H1 (cell line): ENCODE measurements around the gene RETREG3. TPM values are rescaled to one million over a fixed set of nuclear protein-coding genes. Genes with fewer than 3 reads are reported as not detected.

Experiments
- CTCF ChIA-PET: fragments of 300-600 bp; sonication (Branson Sonifier 250); formaldehyde crosslinking; loops from one replicate; lab custom pipeline; 2021; ENCODE audit not compliant: partially characterized antibody; lab: Charles Lee
- POLR2A ChIA-PET: fragments of 300-600 bp; sonication (Branson Sonifier 250); formaldehyde crosslinking; loops from one replicate; lab custom pipeline; 2021; ENCODE audit warnings: inconsistent platforms; ENCODE audit not compliant: partially characterized antibody; lab: Charles Lee
- DNase-seq, 2 experiments: peaks; one replicate each; pipeline versions ENCODE4 v3.0.0 to v3.0.0-alpha.2; 2010 to 2022; ENCODE audit warnings: low spot score in 2 of 2, low read depth in 1 of 2, mixed read lengths in 1 of 2
- FAIRE-seq: peaks from 2 replicates; lab custom pipeline; 2011; peaks lifted over from hg19 to GRCh38; lab: Jason Lieb, UNC
- H2AFZ ChIP-seq: 2 replicates; pipeline ENCODE4 v1.8.1; 2012; ENCODE audit warnings: low read length, inconsistent platforms
- H2AK5ac ChIP-seq: 2 replicates; pipeline ENCODE4 v1.6.1; 2013; ENCODE audit warnings: low read depth, low read length
- H2BK120ac ChIP-seq: replicated peaks from 2 replicates; pipeline ENCODE3; 2013; ENCODE audit warnings: low read depth, low read length, inconsistent platforms
- H2BK12ac ChIP-seq: 2 replicates; pipeline ENCODE4 v1.6.1; 2013; ENCODE audit warnings: low read depth, low read length
- H2BK15ac ChIP-seq: 2 replicates; pipeline ENCODE4 v1.6.1; 2013; ENCODE audit warnings: low read length
- H2BK20ac ChIP-seq: 2 replicates; pipeline ENCODE4 v1.6.1; 2013; ENCODE audit warnings: low read length
- H2BK5ac ChIP-seq: 2 replicates; pipeline ENCODE4 v1.6.1; 2013; ENCODE audit warnings: low read depth, low read length
- H3K14ac ChIP-seq: 2 replicates; pipeline ENCODE4 v1.6.1; 2013; ENCODE audit warnings: inconsistent platforms; ENCODE audit not compliant: insufficient read length
- H3K18ac ChIP-seq: 2 replicates; pipeline ENCODE4 v1.6.1; 2013; ENCODE audit warnings: low read length; ENCODE audit errors: extremely low read depth
- H3K23ac ChIP-seq: 2 replicates; pipeline ENCODE4 v1.6.1; 2013; ENCODE audit warnings: inconsistent platforms; ENCODE audit not compliant: insufficient read length
- H3K23me2 ChIP-seq: 2 replicates; pipeline ENCODE4 v1.6.1; 2013; ENCODE audit warnings: low read depth, low read length
- H3K27ac ChIP-seq: 2 replicates; pipeline ENCODE4 v1.6.1; 2011; ENCODE audit warnings: low read depth, low read length, inconsistent platforms
- H3K27me3 ChIP-seq, 4 experiments: replicated peaks in 1 of 4; 1 replicate in 1 of 4; 2 replicates in 3 of 4; pipeline versions ENCODE4 v1.6.1 to v1.8.1; 2011 to 2013; ENCODE audit warnings: low read length in 3 of 4, mild to moderate bottlenecking in 3 of 4, inconsistent platforms in 2 of 4, mixed read lengths in 2 of 4, moderate library complexity in 1 of 4; ENCODE audit not compliant: control insufficient read depth in 3 of 4, insufficient read depth in 3 of 4; ENCODE audit errors: extremely low read depth in 1 of 4
- H3K36me3 ChIP-seq, 4 experiments: 2 replicates each; pipeline versions ENCODE4 v1.6.1 to v1.8.1; 2011 to 2013; ENCODE audit warnings: mild to moderate bottlenecking in 4 of 4, low read length in 3 of 4, moderate library complexity in 2 of 4, control low read depth in 1 of 4, inconsistent platforms in 1 of 4; ENCODE audit not compliant: insufficient read depth in 4 of 4, control insufficient read depth in 2 of 4
- H3K4ac ChIP-seq: replicated peaks from 2 replicates; pipeline ENCODE3; 2013; ENCODE audit warnings: low read length, low read depth, mixed read lengths, inconsistent platforms; ENCODE audit not compliant: insufficient read length
- H3K4me1 ChIP-seq, 4 experiments: replicated peaks in 1 of 4; 1 replicate in 1 of 4; 2 replicates in 3 of 4; pipeline versions ENCODE4 v1.6.1 to v1.8.1; 2011 to 2013; ENCODE audit warnings: low read length in 3 of 4, inconsistent platforms in 2 of 4, mixed read lengths in 1 of 4; ENCODE audit not compliant: insufficient read depth in 4 of 4, control insufficient read depth in 3 of 4
- H3K4me2 ChIP-seq, 2 experiments: 2 replicates each; pipeline versions ENCODE4 v1.6.1 to v1.8.1; 2011 to 2013; ENCODE audit warnings: low read depth in 2 of 2, low read length in 2 of 2, control low read depth in 1 of 2, inconsistent platforms in 1 of 2, mild to moderate bottlenecking in 1 of 2; ENCODE audit not compliant: insufficient read depth in 1 of 2
- H3K4me3 ChIP-seq, 4 experiments: fragments of 200-600, 300-600 bp in 1 of 4; sonication (generic), shearing (Covaris generic), sonication (Bioruptor Twin) in 1 of 4; 2 replicates each; pipeline versions ENCODE4 v1.5.1 to v1.8.1; 2011 to 2016; ENCODE audit warnings: low read length in 4 of 4, low read depth in 3 of 4, control low read depth in 2 of 4, inconsistent platforms in 2 of 4, mild to moderate bottlenecking in 2 of 4, mixed read lengths in 1 of 4, moderate library complexity in 1 of 4; ENCODE audit not compliant: insufficient read depth in 2 of 4; ENCODE audit errors: extremely low read depth in 1 of 4
- H3K56ac ChIP-seq: replicated peaks from 2 replicates; pipeline ENCODE3; 2013; ENCODE audit warnings: low read depth, mild to moderate bottlenecking, mixed read lengths, low read length, inconsistent platforms; ENCODE audit not compliant: insufficient read length
- H3K79me1 ChIP-seq: 2 replicates; pipeline ENCODE4 v1.6.1; 2013; ENCODE audit warnings: low read depth, low read length, control low read depth
- H3K79me2 ChIP-seq, 2 experiments: 2 replicates each; pipeline versions ENCODE4 v1.6.1 to v1.8.1; 2012 to 2013; ENCODE audit warnings: low read length in 2 of 2, mild to moderate bottlenecking in 2 of 2, inconsistent platforms in 1 of 2; ENCODE audit not compliant: insufficient read depth in 2 of 2, control insufficient read depth in 1 of 2
- H3K9ac ChIP-seq, 4 experiments: replicated peaks in 1 of 4; 1 replicate in 1 of 4; 2 replicates in 3 of 4; pipeline versions ENCODE4 v1.6.1 to v1.8.1; 2011 to 2013; ENCODE audit warnings: low read depth in 3 of 4, low read length in 3 of 4, control low read depth in 2 of 4, mild to moderate bottlenecking in 2 of 4, moderate library complexity in 2 of 4, inconsistent platforms in 1 of 4; ENCODE audit errors: extremely low read depth in 1 of 4
- H3K9me3 ChIP-seq, 2 experiments: 2 replicates each; pipeline versions ENCODE4 v1.6.1 to v1.8.1; 2012 to 2013; ENCODE audit warnings: mild to moderate bottlenecking in 2 of 2, moderate library complexity in 2 of 2, control low read depth in 1 of 2, inconsistent platforms in 1 of 2, low read depth in 1 of 2, low read length in 1 of 2, mixed read lengths in 1 of 2; ENCODE audit not compliant: insufficient read depth in 2 of 2
- H4K20me1 ChIP-seq, 2 experiments: replicated peaks in 1 of 2; 2 replicates each; pipeline versions ENCODE3 to v1.8.1; 2011 to 2013; ENCODE audit warnings: inconsistent platforms in 2 of 2, low read length in 2 of 2, mild to moderate bottlenecking in 1 of 2; ENCODE audit not compliant: insufficient read depth in 2 of 2, control insufficient read depth in 1 of 2
- H4K5ac ChIP-seq: 2 replicates; pipeline ENCODE4 v1.6.1; 2013; ENCODE audit warnings: low read length, low read depth, mixed read lengths, inconsistent platforms; ENCODE audit not compliant: insufficient read length
- H4K8ac ChIP-seq: 2 replicates; pipeline ENCODE4 v1.8.0; 2013; ENCODE audit warnings: mild to moderate bottlenecking, moderate library complexity, low read length, inconsistent platforms; ENCODE audit not compliant: insufficient read depth; ENCODE audit errors: extremely low read depth
- H4K91ac ChIP-seq: replicated peaks from 2 replicates; pipeline ENCODE3; 2013; ENCODE audit warnings: low read length, mixed read lengths, inconsistent platforms; ENCODE audit not compliant: insufficient read length
- CEBPB ChIP-seq: IDR thresholded peaks from 2 replicates; pipeline ENCODE4 v1.6.1; 2012; ENCODE audit warnings: low read depth, low read length
- CREB1 ChIP-seq: IDR thresholded peaks from 2 replicates; pipeline ENCODE4 v1.6.1; 2012; ENCODE audit warnings: inconsistent platforms
- HDAC2 ChIP-seq, 2 experiments: fragments of 300-600 bp in 1 of 2; sonication (generic) in 1 of 2; IDR thresholded peaks; 2 replicates each; pipeline ENCODE4 v1.6.1; 2011 to 2012; ENCODE audit warnings: low read depth in 2 of 2, low read length in 2 of 2, mild to moderate bottlenecking in 2 of 2, moderate library complexity in 2 of 2, borderline replicate concordance in 1 of 2, inconsistent platforms in 1 of 2
- KDM5A ChIP-seq: fragments of 200-600 bp; IDR thresholded peaks from 2 replicates; pipeline ENCODE4 v1.7.1; 2012; ENCODE audit warnings: mild to moderate bottlenecking, low read length, inconsistent platforms, mixed read lengths
- MAFK ChIP-seq: IDR thresholded peaks from 2 replicates; pipeline ENCODE4 v1.6.1; 2012; ENCODE audit warnings: low read depth, mild to moderate bottlenecking, improper control_type of control experiment, low read length
- NRF1 ChIP-seq: IDR thresholded peaks from 2 replicates; pipeline ENCODE4 v1.6.1; 2011; ENCODE audit warnings: mild to moderate bottlenecking, low read depth, low read length, improper control_type of control experiment
- RBBP5 ChIP-seq: IDR thresholded peaks from 2 replicates; pipeline ENCODE4 v1.7.1; 2012; ENCODE audit warnings: low read depth, mild to moderate bottlenecking, inconsistent platforms, low read length, moderate library complexity, borderline replicate concordance
- RNF2 ChIP-seq: fragments of 200-900, 300-1000 bp; sonication (generic); IDR thresholded peaks from 2 replicates; pipeline ENCODE4 v1.7.1; 2016; ENCODE audit warnings: borderline replicate concordance, low read depth, mild to moderate bottlenecking, antibody characterized with exemption, low read length; ENCODE audit not compliant: poor library complexity, severe bottlenecking; ENCODE audit errors: missing control alignments
- SRF ChIP-seq: IDR thresholded peaks from 2 replicates; pipeline ENCODE4 v1.6.1; 2011; ENCODE audit warnings: mild to moderate bottlenecking, low read depth, low read length, moderate library complexity
- SUZ12 ChIP-seq: fragments of 200-600 bp; sonication (generic); IDR thresholded peaks from 2 replicates; pipeline ENCODE4 v1.6.1; 2012; ENCODE audit warnings: mild to moderate bottlenecking, inconsistent platforms, low read length, moderate library complexity, mixed read lengths
- TCF12 ChIP-seq: IDR thresholded peaks from 2 replicates; pipeline ENCODE4 v1.6.1; 2011; ENCODE audit warnings: low read depth, mild to moderate bottlenecking, low read length
- ZNF274 ChIP-seq: IDR thresholded peaks from 2 replicates; pipeline ENCODE4 v1.7.0; 2012; ENCODE audit warnings: low read length, borderline replicate concordance; ENCODE audit errors: extremely low read depth
- WGBS, 2 experiments: shearing (Covaris generic) in 1 of 2; methylation state at CpG; one replicate each; pipeline versions ENCODE4 v1.1.6 to v1.1.7; 2013 to 2015; ENCODE audit warnings: low lambda C conversion rate in 2 of 2, mixed read lengths in 2 of 2, inconsistent platforms in 1 of 2, low coverage in 1 of 2, missing lambda C conversion rate in 1 of 2; ENCODE audit not compliant: insufficient replicate concordance in 2 of 2, insufficient coverage in 1 of 2, insufficient read length in 1 of 2; ENCODE audit errors: extremely low coverage in 1 of 2, missing lambda C conversion rate in 1 of 2; 5-methylcytosine and 5-hydroxymethylcytosine counted together
- polyA plus RNA-seq, 7 experiments: library from polyadenylated mRNA; depleted of rRNA in 3 of 7; stranded (reverse) in 5 of 7; unstranded in 2 of 7; fragments of >200 nt in 5 of 7; fragments of 200-250 nt in 2 of 7; gene quantifications; 1 replicate in 5 of 7; 2 replicates in 1 of 7; 4 replicates in 1 of 7; pipeline versions ENCODE4 v1.2.1 to v1.2.3, GENCODE V29; 2011 to 2013; ENCODE audit warnings: missing spikeins in 2 of 7, mixed read lengths in 2 of 7
- total RNA-seq: library from RNA; stranded (reverse); fragmentation: NEBNext Ultra II Directional; extraction: Animal tissue kit (Norgen Biotek cat#: 25700); gene quantifications from 2 replicates; pipeline ENCODE4 v1.2.1, GENCODE V29; 2021
- TF ChIP-seq, protein P1 (sequence below): IDR thresholded peaks from 2 replicates; pipeline ENCODE4 v1.6.1; 2011; ENCODE audit warnings: low read depth, mild to moderate bottlenecking, low read length; ENCODE audit not compliant: insufficient read depth

RETREG3 gene
- total and polyA plus RNA-seq, 2 of the 8 experiments (the other 6 are each of a cell fraction or from before 2014, with no cell fraction given), result 23.7 to 42.6 TPM

DNA sequence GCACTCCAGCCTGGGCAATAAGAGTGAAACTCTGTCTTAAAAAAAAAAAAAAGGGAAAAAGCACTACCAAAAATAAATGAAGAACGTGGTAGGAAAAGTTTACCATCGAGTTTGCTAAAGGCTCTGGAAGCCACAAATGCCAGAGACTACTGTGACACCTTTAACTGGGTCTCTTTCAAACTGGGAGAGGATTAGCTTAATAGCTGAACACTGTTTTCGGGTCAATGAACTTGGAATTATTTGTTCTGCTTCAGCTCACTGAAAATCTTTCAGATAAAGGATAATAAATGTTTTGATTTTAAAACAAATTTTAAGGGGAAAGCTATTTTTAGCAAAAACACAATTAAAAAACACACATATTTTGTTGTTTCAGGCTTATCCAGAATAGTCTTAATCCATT is 1.4 kb downstream of the RETREG3 start:
- POLR2A ChIA-PET, result interaction anchor here (1.2 to 3.6 kb wide), 3 partner anchors 11 to 33 kb away, joined by 3 to 12 read pairs (median 4); partner anchors contain the start of gene PSMC3IP
- no peak for TF ChIP-seq SUZ12
- TF ChIP-seq CEBPB, result no peak
- no peak for TF ChIP-seq NRF1
- TF ChIP-seq MAFK, result no peak
- TF ChIP-seq KDM5A, result no peak
- no peak for TF ChIP-seq RNF2
- no peak for TF ChIP-seq RBBP5
- TF ChIP-seq ZNF274, result no peak
- TF ChIP-seq CREB1, result no peak
- TF ChIP-seq HDAC2 (IDR thresholded peaks at IDR 0.05; ENCODE audit: borderline replicate concordance in 1 of 2, low read depth in 2 of 2, low read length in 2 of 2), result no peak
- no peak for TF ChIP-seq TCF12
- TF ChIP-seq SRF, result no peak
- TF ChIP-seq, protein P1, sequence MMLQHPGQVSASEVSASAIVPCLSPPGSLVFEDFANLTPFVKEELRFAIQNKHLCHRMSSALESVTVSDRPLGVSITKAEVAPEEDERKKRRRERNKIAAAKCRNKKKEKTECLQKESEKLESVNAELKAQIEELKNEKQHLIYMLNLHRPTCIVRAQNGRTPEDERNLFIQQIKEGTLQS, result no peak

More for the DNA sequence above, 1.4 kb downstream of the RETREG3 start:
- Histone ChIP-seq H3K36me3 (peaks cover 9 to 14% (median 11%) of the 10 kb centered on the region in 4 experiments; a peak in 7 of 8 replicates), H3K9me3 (no peaks in the 10 kb centered on the region), H2BK12ac (no peak overlapping the region), H2BK120ac (no peak overlapping the region), H4K20me1 (peaks cover 0 to 3% of the 10 kb centered on the region in 2 experiments), H3K4ac (no peak overlapping the region), H4K8ac (no peak overlapping the region), H3K14ac (no peak overlapping the region), H2BK5ac (no peak overlapping the region), H2AK5ac (no peak overlapping the region), H3K23ac (no peak overlapping the region), H3K4me2 (peak overlapping the region; percentile 73 to 94; a peak in 3 of 4 replicates), H3K27ac (no peak overlapping the region), H3K79me2 (peaks cover 8 to 56% of the 10 kb centered on the region in 2 experiments), H2BK20ac (no peak overlapping the region), H3K4me1 (peaks cover 0 to 4% (median 2%) of the 10 kb centered on the region in 4 experiments; a peak in 6 of 7 replicates), H3K56ac (no peak overlapping the region), H4K5ac (no peak overlapping the region), H3K27me3 (no peaks in the 10 kb centered on the region), H2AFZ (no peak overlapping the region), H3K79me1 (peaks cover 9% of the 10 kb centered on the region), H3K23me2 (peaks cover 3% of the 10 kb centered on the region), H2BK15ac (no peak overlapping the region), H3K9ac (no peak overlapping the region; a peak in 1 of 7 replicates), H4K91ac (no peak overlapping the region), H3K18ac (no peak overlapping the region), H3K4me3 (peak overlapping the region; percentile 73 to 98 (median 86); a peak in 5 of 8 replicates)
- FAIRE-seq (no peak), DNase-seq (no peak)
- 82% methylated on average over 3 of the region's 3 CpGs; no CpG with 5 or more reads in 1 of the 2 experiments for WGBS, 2 experiments
- CTCF ChIA-PET, result interaction anchor here (0.7 to 3.1 kb wide), 8 partner anchors 11 to 73 kb away, joined by 3 to 11 read pairs (median 5); partner anchors contain the start of gene PSMC3IP
